Panc1 (cell line): ENCODE data around the gene COL6A3. TPM values are rescaled to one million over a fixed set of nuclear protein-coding genes. Genes with fewer than 3 reads are reported as not detected.
A peak's percentile ranks its signal among the peaks of the same experiment; 100 is the strongest.

Experiments
- ATAC-seq: fragments of 200-7000 bp; cut with Tn5 transposase; 2 replicates; pipeline ENCODE4 v1.9.1; 2020; ENCODE audit warnings: mild to moderate bottlenecking, moderate library complexity
- BruUV-seq: library from RNA; stranded (reverse); fragments of 400-500 nt; replicated peaks from 2 replicates; lab custom pipeline; 2021; lab: Mats Ljungman, UMichigan
- CTCF ChIA-PET: fragments of 300-600 bp; sonication (Branson Sonifier 250); formaldehyde crosslinking; loops from one replicate; lab custom pipeline; 2022; ENCODE audit warnings: antibody characterized with exemption; lab: Charles Lee
- POLR2A ChIA-PET: fragments of 300-600 bp; sonication (Branson Sonifier 250); formaldehyde crosslinking; loops from one replicate; lab custom pipeline; 2022; ENCODE audit warnings: antibody characterized with exemption; lab: Charles Lee
- DNase-seq: peaks from one replicate; pipeline ENCODE4 v3.0.0-alpha.2; 2010; ENCODE audit warnings: low read depth, low spot score
- H3K27ac ChIP-seq: 2 replicates; pipeline ENCODE4 v1.5.1; 2011; ENCODE audit warnings: mild to moderate bottlenecking, low read length, inconsistent platforms
- H3K27me3 ChIP-seq: fragments of 200-500 bp; sonication (Bioruptor generic); 2 replicates; pipeline ENCODE4 v1.6.0; 2014; ENCODE audit warnings: low read length, inconsistent platforms; ENCODE audit not compliant: control insufficient read depth, insufficient read depth
- H3K36me3 ChIP-seq: fragments of 200-500 bp; sonication (Bioruptor generic); 2 replicates; pipeline ENCODE4 v1.5.1; 2014; ENCODE audit warnings: inconsistent platforms, mild to moderate bottlenecking, low read length, moderate library complexity; ENCODE audit not compliant: control insufficient read depth, insufficient read depth
- H3K4me1 ChIP-seq: 2 replicates; pipeline ENCODE4 v1.5.1; 2011; ENCODE audit warnings: inconsistent platforms, mild to moderate bottlenecking, low read length, moderate library complexity; ENCODE audit not compliant: control insufficient read depth, insufficient read depth
- H3K4me3 ChIP-seq, 2 experiments: 2 replicates each; pipeline ENCODE4 v1.5.1; 2011 to 2012; ENCODE audit warnings: low read depth in 2 of 2, low read length in 2 of 2, mild to moderate bottlenecking in 2 of 2, inconsistent platforms in 1 of 2, moderate library complexity in 1 of 2
- H3K9me3 ChIP-seq: fragments of 200-500 bp; sonication (Bioruptor generic); 2 replicates; pipeline ENCODE4 v1.5.1; 2014; ENCODE audit warnings: low read depth, mild to moderate bottlenecking, inconsistent platforms, low read length, moderate library complexity; ENCODE audit not compliant: control insufficient read depth, insufficient read depth
- CTCF ChIP-seq: fragments of 450-650 bp; IDR thresholded peaks from 2 replicates; pipeline ENCODE4 v1.5.1; 2017; ENCODE audit warnings: mild to moderate bottlenecking
- POLR2AphosphoS5 ChIP-seq: IDR thresholded peaks from 2 replicates; pipeline ENCODE4 v1.6.1; 2012; ENCODE audit warnings: mild to moderate bottlenecking, low read depth, low read length, moderate library complexity
- REST ChIP-seq, 2 experiments: IDR thresholded peaks; 2 replicates each; pipeline ENCODE4 v1.6.1; 2011 to 2012; ENCODE audit warnings: low read depth in 2 of 2, control low read depth in 1 of 2, low read length in 1 of 2, mild to moderate bottlenecking in 1 of 2, moderate library complexity in 1 of 2; ENCODE audit not compliant: insufficient read depth in 1 of 2
- SIN3A ChIP-seq: IDR thresholded peaks from 2 replicates; pipeline ENCODE4 v1.6.1; 2012; ENCODE audit warnings: low read depth, mild to moderate bottlenecking, low read length, moderate library complexity, borderline replicate concordance; ENCODE audit not compliant: insufficient read depth
- TCF7L2 ChIP-seq: IDR thresholded peaks from 2 replicates; pipeline ENCODE4 v1.6.1; 2011; ENCODE audit warnings: mild to moderate bottlenecking, low read depth, low read length, inconsistent platforms
- in situ Hi-C: cut with HindIII; loops from 2 replicates; pipeline ENCODE4 v1.10.0; 2016; ENCODE audit warnings: low sequenced_read_pairs, low pct_unique_long_range_greater_than_20kb
- intact Hi-C: fragments of 100-400 bp; cut with micrococcal nuclease; formaldehyde crosslinking; loops from one replicate; pipeline ENCODE4 v1.10.0; 2022; ENCODE audit not compliant: unreplicated experiment
- total RNA-seq: library from RNA; stranded (reverse); gene quantifications from one replicate; pipeline ENCODE4 v1.2.1, GENCODE V29; 2021; ENCODE audit not compliant: unreplicated experiment

COL6A3 gene
- total RNA-seq, 1 experiment from 2014 or later = 0.69 TPM

GRCh38 chr2:237435844-237436587, 22.1 kb upstream of the COL6A3 start:
- Histone ChIP-seq H3K9me3 (0 out of 2 replicates have a peak, but pooled peaks cover 4% of the 10 kb centered on the region), H3K36me3 (no peaks in the 10 kb centered on the region), H3K27ac (0 out of 2 replicates have a peak overlapping the region, but pooled peaks have one; percentile 41), H3K27me3 (no peaks in the 10 kb centered on the region), H3K4me3 (no peak overlapping the region), H3K4me1 (peaks cover 31% of the 10 kb centered on the region)
- ChIA-PET CTCF (no interaction called here), POLR2A (no interaction called here)
- TF ChIP-seq SIN3A = no peak
- no peak for TF ChIP-seq CTCF
- DNase-seq = no peak
- no TSS peak for BruUV-seq
- intact Hi-C loops = no loop called here
- ATAC-seq = no peak
- in situ Hi-C loops = no loop called here

- DNase-seq (no peak), ATAC-seq (no peak)
- in situ Hi-C loops = no loop called here
- CTCF ChIA-PET = no interaction called here
- TF ChIP-seq POLR2AphosphoS5 (no peak), SIN3A (no peak), TCF7L2 (no peak), REST (IDR thresholded peaks at IDR 0.05; ENCODE audit: insufficient read depth in 1 of 2, low read depth in 2 of 2, low read length in 1 of 2) (no peak), CTCF (no peak)
- BruUV-seq = no TSS peak
- no peak overlapping the region for H3K27ac ChIP-seq
- no peaks in the 10 kb centered on the region for H3K36me3 ChIP-seq
- POLR2A ChIA-PET = no interaction called here
- 0 out of 2 replicates have a peak, but pooled peaks cover 4% of the 10 kb centered on the region for H3K9me3 ChIP-seq
- peaks cover 31% of the 10 kb centered on the region for H3K4me1 ChIP-seq
- no peak overlapping the region for H3K4me3 ChIP-seq
- intact Hi-C loops = no loop called here
- H3K27me3 ChIP-seq = no peaks in the 10 kb centered on the region
Observed at GRCh38 chr2:237434866-237435311, 20.9 kb upstream of the COL6A3 start.
